Epithelial cell of esophagus (primary cell): ENCODE measurements around the gene STYXL1.
"Not testable (repeated sequence)": the region's sequence is repeated elsewhere in the genome, so short reads cannot be mapped to it uniquely, and the experiment has no call there.

Experiments used
- DNase-seq: peaks from one replicate; pipeline ENCODE4 v3.0.0; 2010; ENCODE audit warnings: low read depth
- H3K4me3 ChIP-seq: 2 replicates; pipeline ENCODE4 v1.5.1; 2011; ENCODE audit warnings: mild to moderate bottlenecking, low read length, control low read depth
- CTCF ChIP-seq: IDR thresholded peaks from 2 replicates; pipeline ENCODE4 v1.5.1; 2011; ENCODE audit warnings: low read depth, mild to moderate bottlenecking, low read length, control low read depth, inconsistent platforms; ENCODE audit not compliant: insufficient read depth; ENCODE audit errors: missing control alignments

The STYXL1 gene

GRCh38 chr7:76009672-76010600, 37.9 kb downstream of the STYXL1 start:
- no peak for DNase-seq
- no peak overlapping the region for H3K4me3 ChIP-seq
- TF ChIP-seq CTCF: no peak

- DNase-seq: no peak
- TF ChIP-seq CTCF: no peak
- H3K4me3 ChIP-seq: no peak overlapping the region
Measured at GRCh38 chr7:76008156-76008687, 39.6 kb downstream of the STYXL1 start.

GRCh38 chr7:76005004-76005403, 42.8 kb downstream of the STYXL1 start:
- DNase-seq: not testable (repeated sequence)

GRCh38 chr7:76003351-76003750, 44.4 kb downstream of the STYXL1 start:
- TF ChIP-seq CTCF: no peak

More at GRCh38 chr7:76005004-76005403, 42.8 kb downstream of the STYXL1 start:
- H3K4me3 ChIP-seq: not testable (repeated sequence)

GRCh38 chr7:76002822-76003221, 45.0 kb downstream of the STYXL1 start:
- H3K4me3 ChIP-seq: no peak overlapping the region
- TF ChIP-seq CTCF: no peak
- no peak for DNase-seq

More at GRCh38 chr7:76003351-76003750, 44.4 kb downstream of the STYXL1 start:
- DNase-seq: no peak
- no peak overlapping the region for H3K4me3 ChIP-seq

GRCh38 chr7:76002139-76002538, 45.7 kb downstream of the STYXL1 start:
- TF ChIP-seq CTCF: no peak
- DNase-seq: no peak
- no peak overlapping the region for H3K4me3 ChIP-seq

- no peak overlapping the region for H3K4me3 ChIP-seq
- DNase-seq: no peak
- no peak for TF ChIP-seq CTCF
Measured at GRCh38 chr7:76000566-76000965, 47.2 kb downstream of the STYXL1 start.
